Lower leg skin (tissue), 4 donors: Measurements from ENCODE around the gene NLRP14. TPM values are rescaled to one million over a fixed set of nuclear protein-coding genes. Genes with fewer than 3 reads are reported as not detected.

ENCODE experiments used
- DNase-seq, 2 donors: peaks; one replicate each; pipeline ENCODE4 v3.0.0-alpha.2; 2019; ENCODE audit warnings: low spot score in 2 of 2
- H3K4me3 ChIP-seq: fragments of 200-600 bp; sonication (generic); 2 replicates; pipeline ENCODE4 v1.5.1; 2017; ENCODE audit warnings: mild to moderate bottlenecking, low read depth; ENCODE audit not compliant: poor library complexity, severe bottlenecking
- CTCF ChIP-seq, 3 donors: fragments of 450-650 bp; IDR thresholded peaks; one replicate each; pipeline ENCODE4 v1.5.1; 2016; ENCODE audit warnings: antibody characterized with exemption in 3 of 3, mild to moderate bottlenecking in 3 of 3, moderate library complexity in 2 of 3
- POLR2A ChIP-seq, 2 donors: fragments of 450-650 bp; IDR thresholded peaks; one replicate each; pipeline ENCODE4 v1.6.1; 2016 to 2017; ENCODE audit warnings: antibody characterized with exemption in 2 of 2, mild to moderate bottlenecking in 1 of 2, moderate library complexity in 1 of 2
- WGBS, 2 donors: methylation state at CpG; one replicate each; pipeline ENCODE4 v1.1.5; 2018; 5-methylcytosine and 5-hydroxymethylcytosine counted together
- intact Hi-C: fragments of 100-400 bp; cut with DNase I; formaldehyde crosslinking; loops from one replicate; pipeline ENCODE4 v1.15.0; 2023; ENCODE audit warnings: low total_unique reads
- total RNA-seq, 4 donors: library from RNA; depleted of rRNA; stranded (reverse); fragments of >200 nt; gene quantifications; one replicate each; pipeline ENCODE4 v1.1.0, GENCODE V29; 2016

Gene NLRP14, protein sequence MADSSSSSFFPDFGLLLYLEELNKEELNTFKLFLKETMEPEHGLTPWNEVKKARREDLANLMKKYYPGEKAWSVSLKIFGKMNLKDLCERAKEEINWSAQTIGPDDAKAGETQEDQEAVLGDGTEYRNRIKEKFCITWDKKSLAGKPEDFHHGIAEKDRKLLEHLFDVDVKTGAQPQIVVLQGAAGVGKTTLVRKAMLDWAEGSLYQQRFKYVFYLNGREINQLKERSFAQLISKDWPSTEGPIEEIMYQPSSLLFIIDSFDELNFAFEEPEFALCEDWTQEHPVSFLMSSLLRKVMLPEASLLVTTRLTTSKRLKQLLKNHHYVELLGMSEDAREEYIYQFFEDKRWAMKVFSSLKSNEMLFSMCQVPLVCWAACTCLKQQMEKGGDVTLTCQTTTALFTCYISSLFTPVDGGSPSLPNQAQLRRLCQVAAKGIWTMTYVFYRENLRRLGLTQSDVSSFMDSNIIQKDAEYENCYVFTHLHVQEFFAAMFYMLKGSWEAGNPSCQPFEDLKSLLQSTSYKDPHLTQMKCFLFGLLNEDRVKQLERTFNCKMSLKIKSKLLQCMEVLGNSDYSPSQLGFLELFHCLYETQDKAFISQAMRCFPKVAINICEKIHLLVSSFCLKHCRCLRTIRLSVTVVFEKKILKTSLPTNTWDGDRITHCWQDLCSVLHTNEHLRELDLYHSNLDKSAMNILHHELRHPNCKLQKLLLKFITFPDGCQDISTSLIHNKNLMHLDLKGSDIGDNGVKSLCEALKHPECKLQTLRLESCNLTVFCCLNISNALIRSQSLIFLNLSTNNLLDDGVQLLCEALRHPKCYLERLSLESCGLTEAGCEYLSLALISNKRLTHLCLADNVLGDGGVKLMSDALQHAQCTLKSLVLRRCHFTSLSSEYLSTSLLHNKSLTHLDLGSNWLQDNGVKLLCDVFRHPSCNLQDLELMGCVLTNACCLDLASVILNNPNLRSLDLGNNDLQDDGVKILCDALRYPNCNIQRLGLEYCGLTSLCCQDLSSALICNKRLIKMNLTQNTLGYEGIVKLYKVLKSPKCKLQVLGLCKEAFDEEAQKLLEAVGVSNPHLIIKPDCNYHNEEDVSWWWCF
- under 1 TPM in 1 of 4 donors, not detected in 3; 0.19 TPM for total RNA-seq

- peak; percentile 82 to 97 for DNase-seq
- intact Hi-C loops, result no loop called here
- TF ChIP-seq POLR2A (IDR thresholded peaks at IDR 0.05) (no peak), CTCF (IDR thresholded peaks at IDR 0.05) (no peak)
- peak within 1 kb of the TSS; percentile 34 for H3K4me3 ChIP-seq
- 2 to 3% methylated on average over 47 of the region's 47 CpGs for whole genome bisulfite sequencing, 2 donors
These were observed at the start of gene NLRP14, which contains the start of gene ZNF214 for GRCh38 chr11:7020183-7020917. Gene NLRP14 (plus strand): TSS chr11:7020479. CDS start chr11:7038587, 18,108 bp downstream. Gene ZNF214 (minus strand): TSS chr11:7020346. CDS start chr11:7002835, 17,511 bp downstream.

- intact Hi-C loops, result no loop called here
- no peak overlapping the region for H3K4me3 ChIP-seq
- WGBS, 2 donors, result 70 to 82% methylated on average over 2 of the region's 2 CpGs
- DNase-seq, result no peak
- TF ChIP-seq CTCF (IDR thresholded peaks at IDR 0.05), result no peak
These were observed 40.9 kb upstream of the NLRP14 start for GRCh38 chr11:6979365-6979764.

- intact Hi-C loops, result no loop called here
- TF ChIP-seq POLR2A (IDR thresholded peaks at IDR 0.05), result no peak
- TF ChIP-seq CTCF (IDR thresholded peaks at IDR 0.05), result no peak
- 62 to 64% methylated on average over 1 of the region's 1 CpG for WGBS, 2 donors
- no peak overlapping the region for H3K4me3 ChIP-seq
- no peak for DNase-seq
These were observed 33.8 kb upstream of the NLRP14 start for GRCh38 chr11:6986487-6986886.

GRCh38 chr11:6988506-6988905 is 31.8 kb upstream of the NLRP14 start:
- TF ChIP-seq POLR2A (IDR thresholded peaks at IDR 0.05) (no peak), CTCF (IDR thresholded peaks at IDR 0.05) (no peak)
- no peak for DNase-seq
- intact Hi-C loops, result no loop called here
- no peak overlapping the region for H3K4me3 ChIP-seq

GRCh38 chr11:6991227-6991626 is 29.1 kb upstream of the NLRP14 start:
- TF ChIP-seq POLR2A (IDR thresholded peaks at IDR 0.05), result no peak
- no peak for TF ChIP-seq CTCF (IDR thresholded peaks at IDR 0.05)
- intact Hi-C loops, result no loop called here
- WGBS, 2 donors, result 75 to 83% methylated on average over 6 of the region's 6 CpGs
- DNase-seq, result no peak
- no peak overlapping the region for H3K4me3 ChIP-seq
